HG03103 (cell line): Measurements from ENCODE around the gene AGAP4.
"Not testable (repeated sequence)": the region's sequence is repeated elsewhere in the genome, so short reads cannot be mapped to it uniquely, and the experiment has no call there.

Source experiments
- ATAC-seq: cut with Tn5 transposase; IDR thresholded peaks from one replicate; pipeline ENCODE4 v1.9.1; 2021; ENCODE audit warnings: low read depth; ENCODE audit not compliant: unreplicated experiment

The AGAP4 gene

DNA sequence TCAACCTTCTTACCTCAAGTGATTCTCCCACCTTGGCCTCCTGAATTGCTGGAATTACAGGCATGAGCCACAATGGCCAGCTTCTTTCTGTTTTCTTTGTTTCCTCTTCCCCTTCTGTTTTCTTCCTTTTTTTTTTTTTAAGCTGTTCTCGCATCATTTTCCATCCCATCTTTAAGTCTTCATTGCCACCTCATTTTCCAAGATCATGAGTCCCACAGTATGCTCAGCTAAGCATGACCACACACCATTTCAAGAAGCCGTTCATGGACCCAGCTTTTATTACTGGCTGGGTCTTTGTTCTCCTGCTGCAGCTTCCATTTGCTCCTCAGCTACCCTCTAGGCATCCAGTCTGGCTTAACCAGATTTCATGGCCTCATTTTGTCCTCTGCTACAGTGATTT is 52.5 kb downstream of the AGAP4 start:
- ATAC-seq, result not testable (repeated sequence)

GRCh38 chr10:45790694-45791426 is 56.4 kb downstream of the AGAP4 start:
- not testable (repeated sequence) for ATAC-seq

DNA sequence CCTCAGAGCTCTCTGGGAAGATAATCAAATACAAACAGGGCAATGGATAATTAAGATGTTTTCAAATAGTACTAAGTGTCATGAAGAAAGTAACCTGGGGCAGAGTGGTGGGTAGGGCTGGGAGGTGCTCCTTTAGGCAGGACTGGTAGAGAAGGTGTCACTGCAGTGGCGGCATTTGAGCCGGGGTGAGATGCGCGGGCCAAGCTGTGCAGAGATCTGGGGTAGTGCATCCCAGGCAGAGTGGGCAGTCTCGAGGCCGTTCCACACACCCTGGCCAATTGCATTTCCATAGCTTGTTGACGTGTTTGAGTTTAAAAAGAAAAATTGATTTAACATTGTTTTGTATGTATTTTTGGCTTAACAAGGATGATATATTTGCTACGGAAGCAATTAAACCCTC is 57.3 kb downstream of the AGAP4 start:
- not testable (repeated sequence) for ATAC-seq

GRCh38 chr10:45787212-45787741 is 60.0 kb downstream of the AGAP4 start:
- not testable (repeated sequence) for ATAC-seq

DNA sequence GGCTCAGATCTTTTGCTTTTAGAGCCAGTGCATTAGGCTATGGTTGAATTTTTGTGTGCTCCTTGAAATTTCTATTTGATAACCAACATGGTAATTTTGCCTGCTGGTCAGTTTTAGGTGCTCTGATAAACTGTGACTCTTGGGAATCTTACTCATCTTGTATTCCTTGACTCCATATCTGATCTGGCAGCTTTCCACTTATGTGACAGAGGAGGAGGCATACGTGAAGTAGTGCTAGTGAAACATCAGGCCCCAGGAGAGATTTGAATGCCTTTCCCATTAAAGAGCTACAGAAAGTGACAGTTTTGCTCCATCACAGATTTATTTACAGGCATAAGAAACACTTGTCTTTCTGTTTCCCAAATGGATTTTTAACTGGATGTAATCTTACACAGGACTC is 61.1 kb downstream of the AGAP4 start:
- ATAC-seq, result not testable (repeated sequence)
